ENCODE data around the gene TUBGCP5.

Gene TUBGCP5

DNA sequence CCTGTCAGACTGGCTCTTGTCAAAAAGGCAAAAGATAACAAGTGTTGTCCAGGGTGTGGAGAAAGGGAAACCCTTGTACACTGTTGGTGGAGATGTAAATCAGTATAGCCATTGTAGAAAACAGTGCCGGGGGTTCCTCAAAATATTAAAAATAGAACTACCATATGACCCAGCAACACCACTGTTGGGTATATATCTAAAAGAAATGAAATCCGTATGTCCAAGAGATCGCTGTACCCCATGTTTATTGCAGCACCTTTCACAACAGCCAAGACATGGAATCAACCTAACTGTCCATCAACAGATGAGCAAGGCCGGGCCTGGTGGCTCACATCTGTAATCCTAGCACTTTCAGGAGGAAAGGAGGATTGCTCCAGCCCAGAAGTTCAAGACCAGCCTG lies 65.4 kb downstream of the TUBGCP5 start:
- DNase-seq, result no peak

DNA sequence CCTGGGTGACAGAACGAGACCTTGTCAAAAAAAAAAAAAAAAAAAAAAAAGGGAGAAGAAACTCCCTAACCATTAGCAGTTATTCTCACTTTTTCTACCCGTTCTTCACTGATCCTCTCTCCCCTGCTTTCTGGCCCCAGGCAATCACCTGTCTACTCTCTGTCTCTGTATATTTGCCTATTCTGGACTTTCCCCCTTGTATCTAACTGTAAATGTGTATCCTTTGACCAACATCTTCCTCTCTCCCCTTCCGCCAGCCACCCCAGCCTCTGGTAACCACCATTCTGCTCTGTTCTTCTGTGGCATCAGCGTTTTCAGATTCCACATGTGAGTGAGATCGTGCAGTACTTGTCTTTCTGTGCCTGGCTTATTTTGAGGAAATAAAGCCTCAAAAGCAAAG lies 66.1 kb downstream of the TUBGCP5 start:
- no peak for DNase-seq

DNA sequence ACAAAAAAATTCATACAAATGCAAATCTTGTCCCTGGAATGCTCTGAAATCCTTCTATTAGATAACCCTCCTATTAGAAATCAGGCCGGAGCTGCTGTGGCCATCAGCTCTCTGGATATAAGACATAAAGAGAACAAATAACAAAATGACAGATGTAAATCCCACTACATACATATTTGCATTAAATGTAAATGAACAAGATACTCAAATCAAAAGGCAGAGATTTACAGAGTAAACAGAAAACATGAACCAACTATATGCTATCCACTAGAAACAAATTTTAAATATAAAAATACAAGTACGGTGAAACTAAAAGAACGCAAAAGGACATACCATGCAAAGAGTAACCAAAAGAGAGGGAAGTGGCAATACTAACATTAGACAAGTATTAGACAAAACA lies 69.9 kb downstream of the TUBGCP5 start:
- DNase-seq, result no peak

- DNase-seq, result no peak
Measured at GRCh38 chr15:22968366-22968765, 71.0 kb downstream of the TUBGCP5 start.

- no peak for DNase-seq
Measured at GRCh38 chr15:22967084-22967770, 72.1 kb downstream of the TUBGCP5 start.

GRCh38 chr15:22966321-22967083 lies 72.9 kb downstream of the TUBGCP5 start:
- no peak for DNase-seq

DNA sequence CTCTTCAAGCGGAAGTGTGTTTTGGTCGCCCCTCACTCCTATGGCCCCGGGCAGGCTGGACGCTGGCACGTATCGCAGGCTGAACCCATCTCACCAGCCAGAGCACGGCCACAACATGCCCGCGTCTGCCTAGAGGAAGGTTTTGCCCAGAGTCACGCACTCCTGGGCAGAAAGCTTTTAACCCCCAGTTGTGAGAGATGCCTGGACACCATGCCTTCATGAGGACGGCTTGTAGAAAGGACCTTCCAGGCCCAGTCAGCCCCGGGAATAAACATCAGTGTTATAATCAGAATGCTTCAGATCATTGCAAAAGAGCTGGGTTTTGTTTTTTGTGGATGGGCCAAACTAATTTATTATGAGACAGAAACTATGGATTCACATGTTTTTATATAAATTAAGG lies 75.7 kb downstream of the TUBGCP5 start:
- no peak for DNase-seq

- no peak for DNase-seq
Measured at GRCh38 chr15:22962611-22963010, 76.8 kb downstream of the TUBGCP5 start.

GRCh38 chr15:22961762-22962161 lies 77.6 kb downstream of the TUBGCP5 start:
- DNase-seq, result no peak

- no peak for DNase-seq
Measured at GRCh38 chr15:22960556-22960955, 78.8 kb downstream of the TUBGCP5 start.

GRCh38 chr15:22960126-22960525 lies 79.2 kb downstream of the TUBGCP5 start:
- no peak for DNase-seq

DNA sequence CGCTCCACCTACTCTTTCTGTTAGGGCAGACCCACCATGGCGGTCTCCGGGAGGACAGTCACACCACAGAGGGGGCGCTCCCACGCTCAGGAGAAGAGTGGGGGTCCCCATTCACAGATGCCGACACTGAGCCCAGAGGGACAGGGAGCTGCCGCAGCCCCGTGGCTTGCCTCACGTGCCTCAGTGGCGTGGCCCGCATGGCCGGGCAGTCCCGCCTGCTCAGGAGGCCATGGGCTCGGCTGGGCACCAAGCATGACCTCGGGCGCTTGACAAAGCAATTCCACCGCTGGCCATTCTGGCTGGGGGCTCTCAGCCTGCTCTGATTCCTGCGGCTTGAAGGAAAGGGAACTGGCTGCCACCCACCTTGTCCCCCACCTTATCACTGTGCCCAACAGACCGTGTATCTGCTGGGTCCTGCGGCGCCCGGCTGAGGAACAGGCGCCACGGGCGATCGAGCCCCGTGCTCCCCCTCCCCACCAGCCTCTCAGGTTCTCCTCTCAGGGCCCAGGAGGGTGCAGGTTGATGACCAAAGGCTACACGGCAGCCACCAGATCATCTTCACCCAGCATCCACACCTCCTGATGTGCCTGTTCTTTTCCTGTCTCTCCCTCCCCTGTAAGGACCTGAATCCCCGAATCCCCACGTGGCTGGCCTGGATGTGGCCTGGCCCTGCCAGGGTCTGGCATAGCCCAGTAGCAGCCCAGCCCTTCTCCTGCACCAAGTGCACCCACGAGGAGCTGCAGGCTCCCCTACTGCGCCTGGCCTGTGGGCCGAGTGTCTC lies 79.9 kb downstream of the TUBGCP5 start:
- DNase-seq, result no peak

DNA sequence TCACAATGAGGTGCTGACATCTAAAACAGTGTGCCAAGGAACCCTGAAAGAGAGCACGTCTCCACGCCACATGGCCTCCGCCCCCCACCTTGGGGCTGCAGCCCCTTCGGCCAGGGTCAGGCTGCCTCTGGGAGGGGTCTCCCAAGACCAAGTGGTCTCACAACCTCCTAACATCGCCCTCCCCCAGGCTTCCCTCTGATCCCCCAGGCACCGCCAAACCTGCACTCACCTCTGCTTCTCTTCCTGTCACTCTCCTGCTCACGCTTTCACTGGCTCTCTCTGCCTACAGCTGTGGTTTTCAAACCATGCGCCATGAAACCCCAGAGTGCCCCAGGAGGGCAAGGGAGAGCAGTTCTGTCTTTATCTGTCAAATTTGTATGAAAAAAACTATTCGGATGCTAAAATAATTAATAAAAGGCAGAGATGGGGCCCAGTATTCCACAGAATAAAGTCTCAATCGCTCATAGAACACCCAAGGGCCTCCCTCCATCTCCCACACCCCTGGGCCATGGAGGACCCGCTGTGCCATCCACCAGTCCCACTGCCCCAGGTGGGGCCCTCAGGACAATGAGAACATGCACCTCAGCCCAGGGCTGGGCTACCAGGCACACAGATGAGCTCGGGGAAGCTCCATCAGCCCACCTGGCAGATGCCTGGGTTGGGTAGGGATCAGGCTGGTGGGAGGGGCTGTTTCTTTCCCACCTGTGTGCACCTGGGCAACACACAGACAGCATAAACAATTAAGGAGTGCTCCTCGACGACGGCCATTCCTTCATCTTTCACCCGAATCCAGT lies 80.7 kb downstream of the TUBGCP5 start:
- no peak for DNase-seq

DNA sequence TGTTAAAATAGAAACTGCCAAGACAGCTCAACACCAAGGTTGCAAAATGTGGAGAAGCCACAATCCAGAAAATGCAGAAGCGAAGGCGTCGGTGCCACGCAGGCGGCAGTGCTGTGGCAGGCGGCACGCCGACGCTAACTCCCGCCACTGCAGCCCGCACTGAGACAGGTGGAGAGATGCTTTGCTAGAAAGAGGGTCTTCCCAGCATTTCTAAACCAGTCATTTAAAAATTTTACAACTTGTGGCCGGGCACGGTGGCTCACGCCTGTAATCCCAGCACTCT lies 82.5 kb downstream of the TUBGCP5 start:
- DNase-seq, result no peak

- no peak for DNase-seq
Measured at GRCh38 chr15:22956257-22956977, 83.0 kb downstream of the TUBGCP5 start.

- DNase-seq, result no peak
Measured at GRCh38 chr15:22955544-22956119, 83.7 kb downstream of the TUBGCP5 start.

DNA sequence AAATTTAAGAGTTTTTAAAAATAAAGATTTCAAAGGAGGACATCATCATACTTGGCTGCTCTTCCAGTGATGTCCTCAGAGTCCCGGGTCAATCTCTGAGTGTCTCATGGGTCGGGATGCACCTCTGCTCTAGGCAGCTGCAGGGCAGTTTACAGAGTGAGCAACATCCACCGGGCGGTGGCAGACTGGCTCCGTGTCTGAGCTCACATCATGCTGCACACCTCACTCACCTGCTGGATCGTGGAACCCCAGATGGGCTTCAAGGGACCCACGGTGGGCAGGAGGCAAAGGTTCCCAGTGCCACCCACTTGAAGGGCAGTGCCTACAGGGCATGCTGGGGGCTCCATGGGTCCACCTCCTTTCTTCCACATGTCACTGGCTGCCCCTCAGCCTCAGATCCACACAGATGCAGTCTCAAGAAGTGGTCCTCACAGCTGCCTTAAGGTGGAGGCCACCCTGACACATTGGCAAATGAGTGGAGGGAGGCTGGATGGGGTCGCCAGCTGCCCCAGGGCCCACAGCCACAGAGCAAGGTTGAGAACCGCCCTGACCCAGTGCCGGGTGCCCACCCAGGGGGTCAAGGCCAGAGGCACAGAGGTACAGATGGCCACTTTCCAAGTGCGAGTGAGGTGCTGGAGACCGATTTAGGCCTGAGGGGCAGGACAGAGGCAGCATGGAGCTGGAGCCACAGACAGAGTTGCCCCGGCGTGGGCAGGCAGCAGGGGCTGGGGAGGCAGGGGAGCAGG lies 84.4 kb downstream of the TUBGCP5 start:
- no peak for DNase-seq

DNA sequence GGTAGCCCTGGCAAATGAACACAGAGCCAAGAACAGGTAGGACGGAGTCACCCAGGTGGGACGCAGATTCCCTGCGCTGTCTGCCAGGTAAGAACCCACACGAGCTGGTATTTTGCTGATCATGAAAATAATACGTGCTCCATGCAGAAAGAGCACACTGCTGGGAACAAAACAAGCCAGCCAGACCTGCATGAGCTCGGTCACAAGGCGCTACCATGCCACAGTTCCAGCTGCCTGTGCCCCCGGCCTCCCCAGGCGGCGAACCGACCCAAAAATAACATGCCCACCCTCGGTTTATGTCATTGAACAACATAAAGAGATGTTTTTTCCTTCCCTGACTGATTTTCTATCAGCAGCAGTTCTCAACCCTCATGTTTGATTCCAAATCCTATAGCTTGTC lies 85.0 kb downstream of the TUBGCP5 start:
- no peak for DNase-seq

- DNase-seq, result no peak
Measured at GRCh38 chr15:22952796-22953579, 86.4 kb downstream of the TUBGCP5 start.

Measured in CD4-positive, alpha-beta T cell treated with Interleukin-4 for 1 hour (primary cell).